ENCODE data around the gene CCSAP. TPM values are rescaled to one million over a fixed set of nuclear protein-coding genes. Genes with fewer than 3 reads are reported as not detected.

Gene CCSAP
- total RNA-seq, 1 experiment from 2014 or later, result 8.5 TPM

- no CpG with 5 or more reads among the region's 6 CpGs for WGBS (ENCODE audit: extremely low coverage, insufficient read length, low lambda C conversion rate)
- H2AK5ac ChIP-seq (ENCODE audit: insufficient read length, low read length), result no peak overlapping the region
- H4K5ac ChIP-seq (ENCODE audit: insufficient read length, low read depth, low read length), result no peak overlapping the region
- H3K27ac ChIP-seq (ENCODE audit: insufficient read length, low read depth, low read length), result no peak overlapping the region
- no peak overlapping the region for H2BK20ac ChIP-seq (ENCODE audit: low read depth, low read length, poor library complexity, severe bottlenecking)
- Mint-ChIP-seq H3K4me3 (no peak overlapping the region), H3K27ac (no peak overlapping the region), H3K9me3 (no peaks in the 10 kb centered on the region), H3K36me3 (ENCODE audit: insufficient read depth in 1 of 3, low read depth in 3 of 3) (no peaks in the 10 kb centered on the region; a peak in 2 of 7 replicates), H3K27me3 (ENCODE audit: low read depth) (no peaks in the 10 kb centered on the region; the same call in 1 of the 2 replicates), H3K4me1 (no peaks in the 10 kb centered on the region; a peak in 1 of 4 replicates)
- H3K9ac ChIP-seq (ENCODE audit: extremely low read depth, insufficient read length, low read length), result no peak overlapping the region
- no peak overlapping the region for H4K8ac ChIP-seq (replicated peaks; ENCODE audit: insufficient read length, low read depth, low read length)
- no peak overlapping the region for H3K18ac ChIP-seq (ENCODE audit: insufficient read length, low read depth, low read length)
- H3K56ac ChIP-seq (ENCODE audit: insufficient read length, low read depth, low read length), result no peak overlapping the region
- H3K4ac ChIP-seq (ENCODE audit: low read depth, low read length), result no peak overlapping the region
- no peak overlapping the region for H2AFZ ChIP-seq (ENCODE audit: low read length)
- TF ChIP-seq CTCF (conservative IDR thresholded peaks at IDR 0.05), result no peak
- no peak overlapping the region for H4K91ac ChIP-seq (ENCODE audit: insufficient read length, low read depth, low read length)
- no peaks in the 10 kb centered on the region for H3K27me3 ChIP-seq (ENCODE audit: insufficient read depth, low read length)
- no peak overlapping the region for H3K14ac ChIP-seq (ENCODE audit: insufficient read depth, low read length)
- no peak overlapping the region for H2BK120ac ChIP-seq (ENCODE audit: low read depth, low read length, poor library complexity, severe bottlenecking)
- H3T11ph ChIP-seq (ENCODE audit: low read length), result no peak overlapping the region
- H3K79me1 ChIP-seq (ENCODE audit: insufficient read depth, low read depth, low read length, poor library complexity, severe bottlenecking), result no peaks in the 10 kb centered on the region
- no peak overlapping the region for H2BK12ac ChIP-seq (ENCODE audit: insufficient read length, low read depth, low read length)
- H2BK15ac ChIP-seq (ENCODE audit: low read depth, low read length), result no peak overlapping the region
- no peaks in the 10 kb centered on the region for H3K79me2 ChIP-seq (ENCODE audit: insufficient read depth, low read length)
- H3K9me3 ChIP-seq (ENCODE audit: control insufficient read depth, low read depth, low read length), result no peaks in the 10 kb centered on the region
- no peaks in the 10 kb centered on the region for H4K20me1 ChIP-seq (ENCODE audit: control insufficient read depth, insufficient read depth, insufficient read length)
- no peaks in the 10 kb centered on the region for H3K4me1 ChIP-seq (ENCODE audit: insufficient read depth, low read length)
- DNase-seq, result no peak
- no peaks in the 10 kb centered on the region for H3K23me2 ChIP-seq (ENCODE audit: insufficient read length, low read depth, low read length, poor library complexity, severe bottlenecking)
- no peak overlapping the region for H3K4me2 ChIP-seq (ENCODE audit: insufficient read depth, insufficient read length, low read length)
- H2BK5ac ChIP-seq (ENCODE audit: insufficient read length, low read length), result no peak overlapping the region
- no peak overlapping the region for H3K23ac ChIP-seq (ENCODE audit: insufficient read length, low read depth, low read length)
These were observed 30.5 kb upstream of the CCSAP start for GRCh38 chr1:229373395-229373794.
